Head of caudate nucleus (tissue), 42 donors: ENCODE measurements around the gene NOC2L.
A peak's percentile ranks its signal among the peaks of the same experiment; 100 is the strongest.
"Not testable (repeated sequence)": the region's sequence is repeated elsewhere in the genome, so short reads cannot be mapped to it uniquely, and the experiment has no call there.

ENCODE experiments used
- DNase-seq, 42 donors: peaks; one replicate each; pipeline versions ENCODE4 v3.0.0 to v3.0.0-alpha.2; 2020 to 2021; ENCODE audit warnings: mixed read lengths in 7 of 42
- intact Hi-C: fragments of 100-400 bp; cut with DNase I; formaldehyde crosslinking; loops from one replicate; pipeline ENCODE4 v1.15.0; 2022

Gene NOC2L

DNA sequence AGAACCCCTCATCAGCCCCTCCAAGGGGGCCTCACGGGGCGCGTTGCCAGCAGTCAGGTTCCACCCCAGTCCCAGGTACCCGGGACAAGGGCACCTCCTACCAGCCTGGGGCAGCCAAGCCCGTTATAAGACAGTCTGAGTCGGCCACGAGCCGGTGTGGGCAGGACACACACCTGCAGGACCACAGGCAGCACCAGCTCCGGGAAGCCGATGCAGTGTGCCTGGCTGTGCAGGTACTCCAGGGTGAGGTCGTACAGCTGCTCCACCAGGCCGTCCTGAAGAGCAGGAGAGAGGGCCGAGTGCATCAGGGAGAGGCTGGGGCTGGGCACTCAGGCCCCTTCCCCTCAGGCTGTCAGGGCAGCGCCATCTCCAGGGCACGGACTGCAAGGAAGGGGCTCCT is 11.1 kb downstream of the NOC2L start:
- no peak for DNase-seq
- intact Hi-C loops = no loop called here

DNA sequence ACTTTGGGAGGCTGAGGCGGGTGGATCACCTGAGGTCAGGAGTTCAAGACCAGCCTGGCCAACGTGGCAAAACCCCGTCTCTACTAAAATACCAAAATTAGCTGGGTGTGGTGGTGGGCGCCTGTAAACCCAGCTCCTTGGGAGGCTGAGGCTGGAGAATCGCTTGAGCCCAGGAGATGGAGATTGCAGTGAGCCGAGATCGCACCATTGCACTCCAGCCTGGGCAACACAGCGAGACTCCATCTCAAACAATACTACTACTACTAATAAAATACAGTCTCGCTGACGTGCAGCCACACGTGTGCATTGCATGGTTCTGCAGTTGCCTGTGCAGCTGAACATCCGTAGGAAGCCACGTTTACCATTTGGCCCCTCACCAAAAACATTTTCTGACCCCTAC is 12.2 kb downstream of the NOC2L start:
- DNase-seq, intact Hi-C loops: not testable (repeated sequence)

DNA sequence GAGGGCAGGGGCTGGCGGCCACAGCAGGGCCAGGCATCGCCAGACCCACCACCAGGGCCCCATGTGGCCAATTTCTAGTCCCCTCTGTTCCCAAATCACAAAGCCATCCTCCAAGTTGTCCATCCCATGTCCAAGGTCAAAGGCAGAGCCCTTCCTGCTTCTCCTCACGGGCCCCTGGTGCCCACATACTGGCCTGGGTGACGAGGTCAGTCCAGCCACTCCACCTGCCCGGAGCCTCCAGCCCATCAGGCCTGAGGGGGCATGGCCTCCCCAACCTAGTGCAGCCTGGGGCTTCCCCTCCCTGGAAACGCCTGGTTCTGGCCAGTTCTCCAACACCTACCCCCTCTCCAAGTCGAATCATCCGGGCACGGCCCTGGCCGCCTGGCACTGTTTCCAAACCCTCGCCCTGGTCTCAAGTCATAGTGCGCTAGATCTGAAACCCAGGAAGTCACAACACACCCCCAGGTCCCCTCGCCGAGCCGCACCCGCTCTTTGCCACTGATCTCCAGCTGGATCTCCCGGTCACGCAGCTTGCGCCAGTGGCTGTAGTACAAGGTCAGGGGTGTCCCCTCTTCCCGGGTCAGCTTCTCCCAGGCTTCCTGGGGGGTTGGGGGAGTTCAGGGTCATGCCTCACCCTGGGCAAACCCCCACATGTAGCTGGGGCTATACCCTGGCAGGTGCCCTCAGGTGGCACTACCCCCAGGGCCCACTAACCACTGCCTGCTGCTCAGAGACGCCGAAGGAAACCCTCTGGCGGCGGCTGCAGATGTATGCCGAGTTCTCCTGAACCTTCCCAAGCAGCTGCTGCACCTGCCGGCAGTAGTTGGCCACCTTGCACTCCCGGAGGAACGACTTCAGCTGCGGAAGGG is 13.1 kb downstream of the NOC2L start:
- intact Hi-C loops = no loop called here
- DNase-seq = no peak

DNA sequence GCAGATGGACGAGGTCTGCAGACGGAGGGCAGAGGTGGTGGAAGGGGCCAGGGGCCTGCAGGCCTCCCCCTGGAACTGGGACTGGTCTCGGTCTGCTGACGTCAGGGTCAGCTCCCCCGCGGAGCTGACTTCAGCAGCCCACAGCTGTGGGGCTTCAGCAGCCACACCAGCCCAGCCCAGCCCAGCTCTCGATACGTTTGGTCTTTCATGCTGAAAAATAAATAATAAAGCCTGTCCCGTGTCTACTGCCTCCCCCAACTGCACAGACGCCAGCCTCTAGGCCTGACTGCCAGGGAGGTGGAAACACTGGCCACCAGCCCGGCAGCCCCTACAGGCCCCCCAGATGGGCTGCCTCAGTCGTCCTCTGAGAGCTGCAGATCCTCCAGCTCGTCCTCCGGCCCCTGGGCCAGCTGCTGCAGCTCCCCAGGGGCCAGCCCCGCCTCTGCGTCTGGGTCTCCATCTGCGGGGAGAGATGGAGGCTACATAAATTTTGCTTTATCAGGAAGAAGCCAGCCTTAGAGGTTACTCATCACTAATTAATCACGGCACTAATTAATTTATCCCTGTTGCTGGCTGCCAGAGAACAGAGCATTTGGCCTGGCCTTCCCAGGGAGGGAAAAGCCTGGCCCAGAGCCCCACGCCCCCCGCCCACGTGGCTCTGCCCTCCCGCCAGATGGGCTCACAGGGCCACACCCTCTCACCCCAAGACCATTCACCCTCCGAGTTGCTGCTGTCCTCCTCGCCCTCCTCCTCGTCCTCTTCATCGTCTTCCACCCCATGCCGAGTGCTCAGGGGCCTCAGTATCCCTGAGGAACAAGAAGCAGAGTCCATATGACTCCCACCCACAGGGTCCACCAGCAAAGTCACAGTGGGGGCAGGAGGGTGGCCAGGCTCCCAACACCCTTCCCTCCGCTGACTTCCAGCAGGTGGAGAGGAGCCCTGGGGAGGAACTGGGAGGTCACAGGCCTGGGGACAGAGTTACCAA is 14.4 kb downstream of the NOC2L start:
- intact Hi-C loops = no loop called here
- DNase-seq = no peak

- intact Hi-C loops = no loop called here
- DNase-seq = no peak
These were observed 15.3 kb downstream of the NOC2L start for GRCh38 chr1:943545-944340.

GRCh38 chr1:942864-943533 is 16.1 kb downstream of the NOC2L start:
- DNase-seq = no peak
- intact Hi-C loops = no loop called here

DNA sequence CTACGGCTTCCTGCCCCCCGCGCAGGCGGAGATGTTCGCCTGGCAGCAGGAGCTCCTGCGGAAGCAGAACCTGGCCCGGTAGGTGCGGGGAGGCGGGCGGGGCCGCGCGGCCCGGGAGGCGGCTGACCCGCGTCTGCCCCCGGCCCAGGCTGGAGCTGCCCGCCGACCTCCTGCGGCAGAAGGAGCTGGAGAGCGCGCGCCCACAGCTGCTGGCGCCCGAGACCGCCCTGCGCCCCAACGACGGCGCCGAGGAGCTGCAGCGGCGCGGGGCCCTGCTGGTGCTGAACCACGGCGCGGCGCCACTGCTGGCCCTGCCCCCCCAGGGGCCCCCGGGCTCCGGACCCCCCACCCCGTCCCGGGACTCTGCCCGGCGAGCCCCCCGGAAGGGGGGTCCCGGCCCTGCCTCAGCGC is 16.6 kb downstream of the NOC2L start:
- no peak for DNase-seq
- intact Hi-C loops = no loop called here

- intact Hi-C loops = no loop called here
- peak in 7 of 42 donors; percentile 27 to 53 (median 38) for DNase-seq
These were observed 17.3 kb downstream of the NOC2L start for GRCh38 chr1:941588-942383.

- DNase-seq = no peak
- intact Hi-C loops = no loop called here
These were observed 18.0 kb downstream of the NOC2L start for GRCh38 chr1:941015-941587.

GRCh38 chr1:940107-941014 is 18.7 kb downstream of the NOC2L start:
- peak in 35 of 42 donors; percentile 16 to 72 (median 48) for DNase-seq
- intact Hi-C loops = no loop called here

DNA sequence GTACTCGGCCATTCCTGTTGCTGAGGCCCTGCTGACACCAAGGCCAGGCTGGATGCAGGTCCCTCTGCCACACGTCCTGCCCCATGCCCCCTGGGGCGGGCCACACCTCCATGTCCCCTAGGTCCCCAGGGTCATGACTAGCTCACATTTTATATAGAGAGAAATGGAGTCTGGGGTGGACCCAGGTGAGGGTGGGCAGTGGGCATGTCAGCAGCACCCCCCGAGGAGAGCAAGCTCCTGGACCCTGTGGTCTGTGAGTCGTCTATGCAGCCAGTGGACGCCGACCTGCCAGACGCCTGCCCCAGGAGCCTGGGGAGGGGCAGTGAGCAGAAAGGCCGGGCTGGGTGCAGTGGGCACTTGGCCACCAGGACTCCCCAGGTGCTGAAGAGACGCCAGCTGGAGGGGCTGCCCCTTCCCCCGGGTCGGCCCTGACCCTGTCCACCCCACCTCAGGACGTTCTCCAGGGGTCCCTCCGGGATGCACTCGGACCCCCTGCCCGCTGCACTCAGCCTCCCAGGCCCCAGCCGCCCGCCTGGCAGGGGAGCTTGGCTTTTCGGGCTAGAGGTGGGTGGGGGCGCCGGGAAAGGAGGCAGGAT is 19.4 kb downstream of the NOC2L start:
- no peak for DNase-seq
- intact Hi-C loops = no loop called here

DNA sequence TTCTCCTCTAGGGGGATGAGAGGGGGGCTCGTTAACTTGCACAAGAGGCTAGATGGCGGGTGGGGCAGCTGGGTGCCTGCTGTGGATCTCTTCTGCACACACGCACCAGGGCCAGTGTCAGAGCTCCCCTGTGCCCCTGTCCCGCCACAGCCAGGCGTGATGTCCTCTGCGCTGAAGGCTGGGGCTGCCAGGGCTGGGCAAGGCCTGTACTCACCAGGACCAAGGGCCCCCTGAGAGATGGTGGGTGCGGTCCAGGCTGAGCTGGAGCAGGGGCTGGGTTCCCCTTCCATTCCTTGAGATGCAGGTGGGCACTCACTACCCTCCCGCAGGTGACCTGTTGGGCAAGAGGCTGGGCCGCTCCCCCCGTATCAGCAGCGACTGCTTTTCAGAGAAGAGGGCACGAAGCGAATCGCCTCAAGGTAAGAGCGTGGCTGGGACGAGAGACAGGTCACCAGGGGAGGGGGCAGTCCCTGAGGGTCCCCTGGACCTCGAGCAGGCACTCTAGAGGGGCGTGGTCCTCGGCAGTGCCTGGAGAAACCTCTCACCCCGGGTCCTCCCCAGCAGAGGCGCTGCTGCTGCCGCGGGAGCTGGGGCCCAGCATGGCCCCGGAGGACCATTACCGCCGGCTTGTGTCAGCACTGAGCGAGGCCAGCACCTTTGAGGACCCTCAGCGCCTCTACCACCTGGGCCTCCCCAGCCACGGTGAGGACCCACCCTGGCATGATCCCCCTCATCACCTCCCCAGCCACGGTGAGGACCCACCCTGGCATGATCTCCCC is 20.2 kb downstream of the NOC2L start:
- no peak for DNase-seq
- intact Hi-C loops = no loop called here

- no peak for DNase-seq
- intact Hi-C loops = no loop called here
These were observed 20.9 kb downstream of the NOC2L start for GRCh38 chr1:938088-938683.

GRCh38 chr1:937521-937920 is 21.5 kb downstream of the NOC2L start:
- intact Hi-C loops = no loop called here
- no peak for DNase-seq
